IMR-90 (cell line): ENCODE results near the gene UGT1A4. TPM values are rescaled to one million over a fixed set of nuclear protein-coding genes. Genes with fewer than 3 reads are reported as not detected.

Experiments
- ATAC-seq: fragments of 200-7000 bp; cut with Tn5 transposase; 2 replicates; pipeline ENCODE4 v1.9.1; 2020; ENCODE audit warnings: low read depth, mild to moderate bottlenecking, moderate library complexity
- BruUV-seq: library from RNA; stranded (reverse); fragments of 400-500 nt; replicated peaks from 2 replicates; lab custom pipeline; 2021; lab: Mats Ljungman, UMichigan
- CTCF ChIA-PET: fragments of 300-600 bp; formaldehyde crosslinking; extraction: SDS; loops from one replicate; lab custom pipeline; 2021; ENCODE audit warnings: antibody characterized with exemption; lab: Yijun Ruan, JAX
- POLR2A ChIA-PET: fragments of 300-600 bp; sonication (Branson Sonifier 250); formaldehyde crosslinking; loops from one replicate; lab custom pipeline; 2022; ENCODE audit warnings: antibody characterized with exemption; ENCODE audit not compliant: unreplicated experiment; lab: Charles Lee
- DNase-seq: peaks from one replicate; pipeline ENCODE4 v3.0.0; 2013
- H2AFZ ChIP-seq: replicated peaks from 2 replicates; pipeline ENCODE3; 2013; ENCODE audit warnings: low read length, mild to moderate bottlenecking; ENCODE audit not compliant: poor library complexity
- H2AK5ac ChIP-seq: 2 replicates; pipeline ENCODE4 v1.6.1; 2013; ENCODE audit warnings: low read depth, low read length, inconsistent platforms
- H2AK9ac ChIP-seq: replicated peaks from 2 replicates; pipeline ENCODE3; 2013; ENCODE audit warnings: mild to moderate bottlenecking, low read depth, low read length, moderate library complexity; ENCODE audit not compliant: poor library complexity
- H2BK120ac ChIP-seq: 2 replicates; pipeline ENCODE4 v1.6.1; 2013; ENCODE audit warnings: low read depth, low read length, inconsistent platforms
- H2BK15ac ChIP-seq: 3 replicates; pipeline ENCODE4 v1.6.1; 2013; ENCODE audit warnings: low read depth, low read length, inconsistent platforms
- H2BK20ac ChIP-seq: 2 replicates; pipeline ENCODE4 v1.6.1; 2013; ENCODE audit warnings: low read depth, mild to moderate bottlenecking, inconsistent platforms, low read length, moderate library complexity
- H2BK5ac ChIP-seq: 2 replicates; pipeline ENCODE4 v1.6.1; 2013; ENCODE audit warnings: mild to moderate bottlenecking, low read depth, low read length, inconsistent platforms; ENCODE audit not compliant: poor library complexity, severe bottlenecking
- H3K14ac ChIP-seq: replicated peaks from 2 replicates; pipeline ENCODE4 v1.6.1; 2013; ENCODE audit warnings: low read depth, low read length, inconsistent platforms
- H3K18ac ChIP-seq: 2 replicates; pipeline ENCODE4 v1.6.1; 2013; ENCODE audit warnings: low read depth, low read length, control low read depth
- H3K23ac ChIP-seq: 2 replicates; pipeline ENCODE4 v1.6.1; 2013; ENCODE audit warnings: low read depth, low read length, inconsistent platforms
- H3K27ac ChIP-seq: 2 replicates; pipeline ENCODE4 v1.5.1; 2013; ENCODE audit warnings: mild to moderate bottlenecking, control low read depth, low read length; ENCODE audit not compliant: insufficient read depth
- H3K27me3 ChIP-seq: 2 replicates; pipeline ENCODE4 v1.6.1; 2013; ENCODE audit warnings: low read length; ENCODE audit not compliant: control insufficient read depth, insufficient read depth
- H3K36me3 ChIP-seq: 2 replicates; pipeline ENCODE4 v1.6.1; 2013; ENCODE audit warnings: low read length, mixed read lengths; ENCODE audit not compliant: control insufficient read depth, insufficient read depth
- H3K4ac ChIP-seq: 2 replicates; pipeline ENCODE4 v1.6.1; 2013; ENCODE audit warnings: low read depth, low read length, inconsistent platforms
- H3K4me1 ChIP-seq: 2 replicates; pipeline ENCODE4 v1.6.1; 2013; ENCODE audit warnings: low read length, mixed read lengths; ENCODE audit not compliant: control insufficient read depth, insufficient read depth
- H3K4me2 ChIP-seq: 2 replicates; pipeline ENCODE4 v1.6.1; 2013; ENCODE audit warnings: low read depth, mild to moderate bottlenecking, control low read depth, low read length, moderate library complexity
- H3K4me3 ChIP-seq: 2 replicates; pipeline ENCODE4 v1.5.1; 2013; ENCODE audit warnings: low read depth, mild to moderate bottlenecking, control low read depth, low read length, moderate library complexity; ENCODE audit not compliant: insufficient read depth
- H3K56ac ChIP-seq: 2 replicates; pipeline ENCODE4 v1.6.1; 2013; ENCODE audit warnings: low read length, inconsistent platforms; ENCODE audit not compliant: insufficient read depth; ENCODE audit errors: extremely low read depth
- H3K79me1 ChIP-seq, 2 experiments: 2 replicates each; pipeline ENCODE4 v1.6.1; 2013; ENCODE audit warnings: low read length in 2 of 2, inconsistent platforms in 1 of 2, low read depth in 1 of 2
- H3K9ac ChIP-seq: 2 replicates; pipeline ENCODE4 v1.6.1; 2013; ENCODE audit warnings: low read depth, low read length, control low read depth
- H3K9me1 ChIP-seq: 2 replicates; pipeline ENCODE4 v1.6.1; 2013; ENCODE audit warnings: low read length, inconsistent platforms; ENCODE audit not compliant: insufficient read depth
- H3K9me3 ChIP-seq: 2 replicates; pipeline ENCODE4 v1.6.1; 2013; ENCODE audit warnings: low read length; ENCODE audit not compliant: control insufficient read depth, insufficient read depth
- H4K20me1 ChIP-seq: 2 replicates; pipeline ENCODE4 v1.6.1; 2013; ENCODE audit warnings: low read length, inconsistent platforms; ENCODE audit not compliant: insufficient read depth
- H4K5ac ChIP-seq: 2 replicates; pipeline ENCODE4 v1.6.1; 2013; ENCODE audit warnings: mild to moderate bottlenecking, low read depth, low read length, control low read depth
- H4K8ac ChIP-seq, 2 experiments: 2 replicates each; pipeline ENCODE4 v1.6.1; 2013; ENCODE audit warnings: low read depth in 2 of 2, low read length in 2 of 2, control low read depth in 1 of 2, inconsistent platforms in 1 of 2
- H4K91ac ChIP-seq: 2 replicates; pipeline ENCODE4 v1.6.1; 2013; ENCODE audit warnings: low read depth, low read length, inconsistent platforms; ENCODE audit not compliant: insufficient read depth
- CHD1 ChIP-seq: IDR thresholded peaks from 2 replicates; pipeline ENCODE4 v1.6.1; 2012; ENCODE audit warnings: low read depth, low read length, improper control_type of control experiment
- CTCF ChIP-seq: conservative IDR thresholded peaks from 2 replicates; pipeline ENCODE4 v1.5.1; 2012; ENCODE audit warnings: mild to moderate bottlenecking, low read depth, low read length, improper control_type of control experiment
- FOS ChIP-seq: fragments of 150-350 bp; IDR thresholded peaks from 2 replicates; pipeline ENCODE4 v1.6.1; 2016; ENCODE audit warnings: low read depth, low read length
- RAD21 ChIP-seq: IDR thresholded peaks from 2 replicates; pipeline ENCODE4 v1.6.1; 2012; ENCODE audit warnings: low read length, improper control_type of control experiment
- RCOR1 ChIP-seq: IDR thresholded peaks from 2 replicates; pipeline ENCODE4 v1.6.1; 2012; ENCODE audit warnings: mild to moderate bottlenecking, low read length, improper control_type of control experiment; ENCODE audit not compliant: insufficient replicate concordance
- RFX5 ChIP-seq: IDR thresholded peaks from 2 replicates; pipeline ENCODE4 v1.8.0; 2012; ENCODE audit warnings: low read depth, mild to moderate bottlenecking, low read length, moderate library complexity
- SMC3 ChIP-seq: fragments of 150-350 bp; IDR thresholded peaks from 2 replicates; pipeline ENCODE4 v1.6.1; 2016; ENCODE audit warnings: low read depth, mild to moderate bottlenecking, antibody characterized with exemption, low read length, moderate library complexity
- WGBS, 2 experiments: methylation state at CpG; one replicate each; pipeline versions ENCODE4 v1.1.5 to v1.1.7; 2013; ENCODE audit warnings: missing lambda C conversion rate in 2 of 2; ENCODE audit not compliant: insufficient read length in 1 of 2; ENCODE audit errors: extremely low coverage in 2 of 2; 5-methylcytosine and 5-hydroxymethylcytosine counted together
- dilution Hi-C: fragments of 300-500 bp; cut with HindIII; formaldehyde crosslinking; loops from one replicate; pipeline ENCODE4 v1.14.3; 2018; ENCODE audit warnings: low sequenced_read_pairs; ENCODE audit not compliant: unreplicated experiment
- in situ Hi-C: fragments of 300-500 bp; cut with MboI; formaldehyde crosslinking; loops from 3 replicates; pipeline ENCODE4 v1.14.3; 2019; ENCODE audit warnings: low sequenced_read_pairs, inconsistent platforms, mixed read lengths
- intact Hi-C: fragments of 100-400 bp; cut with micrococcal nuclease; formaldehyde crosslinking; loops from 2 replicates; pipeline ENCODE4 v1.10.0; 2022
- polyA plus RNA-seq, 3 experiments: library from polyadenylated mRNA; depleted of rRNA; stranded (reverse); fragments of >200 nt; gene quantifications; 2 replicates each; pipeline ENCODE4 v1.2.3, GENCODE V29; 2012; ENCODE audit warnings: low replicate concordance in 1 of 3
- total RNA-seq: library from RNA; depleted of rRNA; stranded (reverse); fragments of >200 nt; gene quantifications from 2 replicates; pipeline ENCODE4 v1.2.3, GENCODE V29; 2012

UGT1A4 gene
- total and polyA plus RNA-seq, 2 of the 4 experiments (the other 2 are of a cell fraction): not detected

GRCh38 chr2:233705911-233706506 lies 12.5 kb upstream of the UGT1A4 start:
- BruUV-seq: no TSS peak
- H4K91ac ChIP-seq: peak overlapping the region; percentile 57; the same call in 1 of the 2 replicates
- no peak overlapping the region for H3K14ac ChIP-seq
- no CpG with 5 or more reads among the region's 4 CpGs for WGBS, 2 experiments
- H3K4me3 ChIP-seq: no peak overlapping the region
- H3K56ac ChIP-seq: no peak overlapping the region
- peak overlapping the region; percentile 41 for H4K5ac ChIP-seq
- H2AFZ ChIP-seq: no peak overlapping the region
- H3K9me3 ChIP-seq: no peaks in the 10 kb centered on the region
- POLR2A ChIA-PET: no interaction called here
- peak overlapping the region; percentile 66 for H3K18ac ChIP-seq
- H3K9me1 ChIP-seq: no peaks in the 10 kb centered on the region
- H3K27ac ChIP-seq: no peak overlapping the region
- no peak overlapping the region for H3K9ac ChIP-seq
- H2BK5ac ChIP-seq: peak overlapping the region; percentile 25
- in situ Hi-C loops (no loop called here), dilution Hi-C loops (no loop called here), intact Hi-C loops (no loop called here)
- CTCF ChIA-PET: interaction anchor here (0.6 kb wide), 1 partner anchor 104 kb away, joined by 7 read pairs; no protein-coding TSS in a partner anchor
- no peak overlapping the region for H3K23ac ChIP-seq
- no peaks in the 10 kb centered on the region for H3K79me1 ChIP-seq
- no peak overlapping the region for H3K4me2 ChIP-seq
- H3K27me3 ChIP-seq: no peaks in the 10 kb centered on the region
- H3K36me3 ChIP-seq: no peaks in the 10 kb centered on the region
- H2BK15ac ChIP-seq: no peak overlapping the region; the same call in 2 of the 3 replicates
- no peaks in the 10 kb centered on the region for H4K20me1 ChIP-seq
- no peak overlapping the region; the same call in 1 of the 2 replicates for H3K4ac ChIP-seq
- TF ChIP-seq RCOR1: no peak
- no peak for TF ChIP-seq FOS
- no peak for TF ChIP-seq SMC3
- no peak for TF ChIP-seq CHD1
- no peak for TF ChIP-seq CTCF
- TF ChIP-seq RFX5: no peak
- no peak for TF ChIP-seq RAD21
- H2AK5ac ChIP-seq: no peak overlapping the region
- 0 out of 2 replicates have a peak overlapping the region, but pooled peaks have one; percentile 42 for H2BK20ac ChIP-seq
- peaks cover 9% of the 10 kb centered on the region for H3K4me1 ChIP-seq
- H2BK120ac ChIP-seq: no peak overlapping the region
- ATAC-seq (peak; percentile 40; the same call in 1 of the 2 replicates), DNase-seq (peak; percentile 1)
- H2AK9ac ChIP-seq: no peak overlapping the region
- peak overlapping the region in 1 of 2 experiments; percentile 16; a peak in 2 of 4 replicates for H4K8ac ChIP-seq
